IgD-negative memory B cell (primary cell): Measurements from ENCODE around the gene ZNF831. TPM values are rescaled to one million over a fixed set of nuclear protein-coding genes. Genes with fewer than 3 reads are reported as not detected.

Experiments
- H3K27ac Mint-ChIP-seq, 3 donors: one replicate each; pipeline ENCODE4 v1.8.0; 2020 to 2022; ENCODE audit warnings: mild to moderate bottlenecking in 3 of 3, mixed read lengths in 3 of 3, moderate library complexity in 1 of 3
- H3K27me3 Mint-ChIP-seq: one replicate; pipeline ENCODE4 v1.8.0; 2021; ENCODE audit warnings: mixed read lengths
- H3K36me3 Mint-ChIP-seq: one replicate; pipeline ENCODE4 v1.8.0; 2020; ENCODE audit warnings: mild to moderate bottlenecking, mixed read lengths
- H3K4me1 Mint-ChIP-seq, 3 donors: one replicate each; pipeline ENCODE4 v1.8.0; 2020 to 2022; ENCODE audit warnings: mixed read lengths in 3 of 3, mild to moderate bottlenecking in 1 of 3
- H3K4me3 Mint-ChIP-seq, 4 donors: one replicate each; pipeline ENCODE4 v1.8.0; 2020 to 2022; ENCODE audit warnings: mild to moderate bottlenecking in 4 of 4, mixed read lengths in 4 of 4, moderate library complexity in 3 of 4
- H3K9me3 Mint-ChIP-seq, 3 donors: one replicate each; pipeline ENCODE4 v1.8.0; 2020 to 2021; ENCODE audit warnings: mixed read lengths in 3 of 3, mild to moderate bottlenecking in 1 of 3
- polyA plus RNA-seq: library from polyadenylated mRNA; unstranded; fragments of 300-500 nt; fragmentation: Illumina TruSeq; gene quantifications from one replicate; pipeline ENCODE4 v1.2.3, GENCODE V29; 2021

ZNF831 gene
- polyA plus RNA-seq, 1 donor from 2014 or later = 1.2 TPM

GRCh38 chr20:59191756-59192532, 28.3 kb downstream of the ZNF831 start:
- no peaks in the 10 kb centered on the region for H3K9me3 Mint-ChIP-seq
- no peaks in the 10 kb centered on the region for H3K36me3 Mint-ChIP-seq
- H3K27me3 Mint-ChIP-seq = no peaks in the 10 kb centered on the region
- H3K4me3 Mint-ChIP-seq = no peak overlapping the region
- H3K4me1 Mint-ChIP-seq = peaks cover 0 to 5% (median 4%) of the 10 kb centered on the region in 3 donors
- H3K27ac Mint-ChIP-seq = no peak overlapping the region

GRCh38 chr20:59192533-59192896, 28.9 kb downstream of the ZNF831 start:
- peaks cover 0 to 5% (median 4%) of the 10 kb centered on the region in 3 donors for H3K4me1 Mint-ChIP-seq
- no peaks in the 10 kb centered on the region for H3K36me3 Mint-ChIP-seq
- no peaks in the 10 kb centered on the region for H3K9me3 Mint-ChIP-seq
- no peaks in the 10 kb centered on the region for H3K27me3 Mint-ChIP-seq
- H3K27ac Mint-ChIP-seq = no peak overlapping the region
- no peak overlapping the region for H3K4me3 Mint-ChIP-seq

GRCh38 chr20:59193325-59193724, 29.7 kb downstream of the ZNF831 start:
- Mint-ChIP-seq H3K27me3 (no peaks in the 10 kb centered on the region), H3K36me3 (no peaks in the 10 kb centered on the region), H3K27ac (no peak overlapping the region)

GRCh38 chr20:59194023-59194935, 30.7 kb downstream of the ZNF831 start:
- Mint-ChIP-seq H3K27ac (no peak overlapping the region), H3K4me3 (peak overlapping the region in 1 of 4 donors; percentile 6), H3K27me3 (no peaks in the 10 kb centered on the region), H3K4me1 (peaks cover 0 to 5% (median 0%) of the 10 kb centered on the region in 3 donors), H3K9me3 (peaks cover 0 to 2% (median under 1%) of the 10 kb centered on the region in 3 donors), H3K36me3 (peaks cover 2% of the 10 kb centered on the region)

More at GRCh38 chr20:59193325-59193724, 29.7 kb downstream of the ZNF831 start:
- Mint-ChIP-seq H3K4me3 (no peak overlapping the region), H3K9me3 (no peaks in the 10 kb centered on the region), H3K4me1 (peaks cover 0 to 5% (median 0%) of the 10 kb centered on the region in 3 donors)

GRCh38 chr20:59195316-59195993, 31.8 kb downstream of the ZNF831 start:
- H3K4me1 Mint-ChIP-seq = peaks cover 0 to 5% (median 0%) of the 10 kb centered on the region in 3 donors
- no peaks in the 10 kb centered on the region for H3K27me3 Mint-ChIP-seq
- no peak overlapping the region for H3K4me3 Mint-ChIP-seq
- peak overlapping the region in 1 of 3 donors; percentile 31 for H3K27ac Mint-ChIP-seq
- peaks cover under 1 to 9% (median 3%) of the 10 kb centered on the region in 3 donors for H3K9me3 Mint-ChIP-seq
- H3K36me3 Mint-ChIP-seq = peaks cover 4% of the 10 kb centered on the region

DNA sequence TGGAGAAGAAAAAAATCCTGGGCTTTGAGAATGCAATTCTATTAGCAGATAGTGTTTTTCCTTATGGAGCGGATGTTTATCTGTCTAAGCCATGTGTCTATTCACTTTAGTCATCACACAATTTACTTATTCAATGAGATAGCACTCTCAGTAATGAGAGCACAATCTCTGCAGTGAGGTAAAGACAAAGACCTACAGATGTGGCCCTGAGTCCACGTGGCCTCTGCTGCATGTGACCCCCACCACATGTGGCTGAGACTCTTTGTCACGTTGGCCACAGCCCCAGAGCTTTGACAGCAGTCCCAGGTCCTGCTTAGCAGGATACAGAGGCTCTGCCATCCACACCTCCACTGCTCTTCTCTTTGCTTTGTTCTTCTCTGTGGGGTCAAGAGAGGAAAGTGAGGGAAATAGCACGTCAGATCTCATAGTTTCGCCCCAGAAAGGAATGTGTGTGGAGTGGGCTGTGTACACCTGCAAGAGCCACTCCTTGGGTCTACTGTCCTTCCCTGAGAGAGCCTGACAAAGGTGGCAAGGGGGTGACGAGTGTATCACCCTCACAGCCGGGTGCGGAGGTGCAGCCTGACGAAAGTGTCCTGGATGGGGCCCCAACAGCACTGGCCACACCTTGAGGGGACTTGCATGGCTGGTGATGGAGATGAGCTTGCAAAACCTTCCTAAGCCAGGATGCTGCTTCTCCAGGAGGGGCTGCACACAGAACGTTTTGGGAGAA, 40.7 kb downstream of the ZNF831 start:
- Mint-ChIP-seq H3K4me1 (peaks cover 0 to 4% (median 0%) of the 10 kb centered on the region in 3 donors), H3K27ac (no peak overlapping the region), H3K36me3 (peaks cover 6% of the 10 kb centered on the region), H3K9me3 (peaks cover 4 to 12% (median 6%) of the 10 kb centered on the region in 3 donors), H3K27me3 (peaks cover 4% of the 10 kb centered on the region), H3K4me3 (no peak overlapping the region)

- H3K9me3 Mint-ChIP-seq = peaks cover 3 to 6% (median 5%) of the 10 kb centered on the region in 3 donors
- H3K27ac Mint-ChIP-seq = peak overlapping the region in 1 of 3 donors; percentile 13
- H3K4me1 Mint-ChIP-seq = peaks cover 0 to 4% (median 0%) of the 10 kb centered on the region in 3 donors
- peaks cover 5% of the 10 kb centered on the region for H3K36me3 Mint-ChIP-seq
- no peak overlapping the region for H3K4me3 Mint-ChIP-seq
- H3K27me3 Mint-ChIP-seq = peaks cover 4% of the 10 kb centered on the region
Observed at GRCh38 chr20:59205044-59205443, 41.4 kb downstream of the ZNF831 start.

- H3K4me1 Mint-ChIP-seq = peaks cover 0 to 4% (median 0%) of the 10 kb centered on the region in 3 donors
- H3K27me3 Mint-ChIP-seq = peaks cover 4% of the 10 kb centered on the region
- H3K27ac Mint-ChIP-seq = peak overlapping the region in 2 of 3 donors; percentile 27 to 87
- no peaks in the 10 kb centered on the region for H3K9me3 Mint-ChIP-seq
- no peaks in the 10 kb centered on the region for H3K36me3 Mint-ChIP-seq
- H3K4me3 Mint-ChIP-seq = no peak overlapping the region
Observed at GRCh38 chr20:59207235-59207634, 43.6 kb downstream of the ZNF831 start.

DNA sequence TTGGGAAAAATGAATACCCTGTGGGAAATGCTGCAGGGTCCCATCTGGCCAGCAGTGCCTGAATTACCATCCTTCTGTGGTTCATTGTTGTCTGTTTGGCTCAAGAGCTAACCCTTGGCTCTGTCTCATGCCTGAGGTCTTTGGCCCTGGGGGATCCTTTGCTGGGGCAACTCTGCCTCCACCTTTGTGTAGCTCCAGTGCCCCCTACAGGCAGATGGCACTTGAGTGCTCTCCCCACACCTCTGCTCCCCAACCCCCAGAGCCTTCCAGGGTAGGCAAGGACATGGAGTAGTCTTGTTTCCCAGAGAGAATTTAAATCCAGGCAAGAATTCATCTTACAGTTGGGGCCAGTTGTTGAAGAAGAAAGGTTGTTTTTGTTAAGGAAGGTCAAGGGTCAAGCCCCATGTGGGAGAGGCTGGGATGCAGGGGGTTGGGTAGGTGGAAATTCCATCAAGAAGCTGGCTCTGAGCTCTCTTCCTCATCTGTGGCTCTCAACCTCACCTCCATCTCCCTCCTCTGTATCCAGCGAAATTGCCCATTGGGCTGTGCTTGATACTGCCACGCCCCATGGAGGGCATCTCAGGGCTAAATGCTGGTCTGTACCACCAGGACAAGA, 44.2 kb downstream of the ZNF831 start:
- H3K9me3 Mint-ChIP-seq = no peaks in the 10 kb centered on the region
- H3K27ac Mint-ChIP-seq = peak overlapping the region in 1 of 3 donors; percentile 87
- no peak overlapping the region for H3K4me3 Mint-ChIP-seq
- H3K27me3 Mint-ChIP-seq = peaks cover 4% of the 10 kb centered on the region
- no peaks in the 10 kb centered on the region for H3K36me3 Mint-ChIP-seq
- H3K4me1 Mint-ChIP-seq = peaks cover 0 to 4% (median 0%) of the 10 kb centered on the region in 3 donors

GRCh38 chr20:59210186-59210585, 46.6 kb downstream of the ZNF831 start:
- Mint-ChIP-seq H3K4me3 (no peak overlapping the region), H3K9me3 (no peaks in the 10 kb centered on the region), H3K36me3 (no peaks in the 10 kb centered on the region), H3K27me3 (peaks cover 4% of the 10 kb centered on the region), H3K27ac (no peak overlapping the region), H3K4me1 (peaks cover 0 to 4% (median 0%) of the 10 kb centered on the region in 3 donors)

DNA sequence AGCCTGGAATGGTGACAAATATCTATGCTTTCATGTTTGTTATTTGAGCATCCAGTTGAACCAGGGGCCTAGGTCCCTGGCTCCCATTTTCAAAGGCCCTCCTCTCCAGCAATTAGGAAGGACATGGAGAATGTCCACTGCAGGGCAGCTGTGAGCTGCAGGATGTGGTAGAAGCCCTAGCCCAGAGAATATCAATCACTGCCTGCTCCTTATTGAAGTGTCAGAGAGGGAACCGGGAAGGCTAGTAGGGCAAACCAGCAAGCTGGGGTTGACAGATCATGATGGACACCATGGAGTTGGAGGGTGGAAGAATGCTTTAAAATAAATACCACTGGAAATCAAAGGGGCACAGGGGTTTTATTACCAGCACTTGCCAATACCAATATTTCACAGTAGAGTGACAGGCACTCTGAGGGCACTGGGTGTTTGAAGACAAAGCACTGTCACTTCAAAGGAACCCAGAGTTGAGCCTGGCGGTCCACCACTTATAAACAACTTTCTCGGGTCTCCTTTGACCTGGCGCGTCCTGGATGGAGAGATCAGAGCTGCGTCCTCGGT, 47.7 kb downstream of the ZNF831 start:
- H3K36me3 Mint-ChIP-seq = peaks cover under 1% of the 10 kb centered on the region
- H3K4me3 Mint-ChIP-seq = peak overlapping the region in 1 of 4 donors; percentile 44
- peaks cover 4% of the 10 kb centered on the region for H3K27me3 Mint-ChIP-seq
- no peak overlapping the region for H3K27ac Mint-ChIP-seq
- H3K9me3 Mint-ChIP-seq = no peaks in the 10 kb centered on the region
- H3K4me1 Mint-ChIP-seq = peaks cover 0 to 4% (median 0%) of the 10 kb centered on the region in 3 donors

DNA sequence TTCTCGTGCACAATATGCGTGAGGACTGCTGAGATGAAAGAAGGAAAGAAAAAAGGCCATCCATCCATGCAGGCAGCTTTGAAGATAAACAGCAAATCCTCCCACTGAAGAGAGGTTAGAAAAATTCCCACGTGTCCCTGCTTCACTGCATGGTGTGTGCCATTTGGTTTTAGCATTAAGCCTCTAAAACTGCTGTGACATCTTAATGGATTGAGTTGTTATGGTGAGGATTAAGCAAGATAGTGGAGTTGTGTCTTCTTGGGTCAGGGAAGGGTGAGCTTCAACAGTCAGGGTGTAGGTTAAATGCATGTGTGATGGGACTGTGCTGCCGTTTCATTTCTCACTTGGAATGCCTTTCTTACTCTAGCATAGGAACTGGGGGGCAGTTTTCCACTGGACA, 50.5 kb downstream of the ZNF831 start:
- no peaks in the 10 kb centered on the region for H3K27me3 Mint-ChIP-seq
- H3K36me3 Mint-ChIP-seq = peaks cover 5% of the 10 kb centered on the region
- no peaks in the 10 kb centered on the region for H3K9me3 Mint-ChIP-seq
- no peak overlapping the region for H3K4me3 Mint-ChIP-seq
- peaks cover 0 to 1% (median 0%) of the 10 kb centered on the region in 3 donors for H3K4me1 Mint-ChIP-seq
- no peak overlapping the region for H3K27ac Mint-ChIP-seq

DNA sequence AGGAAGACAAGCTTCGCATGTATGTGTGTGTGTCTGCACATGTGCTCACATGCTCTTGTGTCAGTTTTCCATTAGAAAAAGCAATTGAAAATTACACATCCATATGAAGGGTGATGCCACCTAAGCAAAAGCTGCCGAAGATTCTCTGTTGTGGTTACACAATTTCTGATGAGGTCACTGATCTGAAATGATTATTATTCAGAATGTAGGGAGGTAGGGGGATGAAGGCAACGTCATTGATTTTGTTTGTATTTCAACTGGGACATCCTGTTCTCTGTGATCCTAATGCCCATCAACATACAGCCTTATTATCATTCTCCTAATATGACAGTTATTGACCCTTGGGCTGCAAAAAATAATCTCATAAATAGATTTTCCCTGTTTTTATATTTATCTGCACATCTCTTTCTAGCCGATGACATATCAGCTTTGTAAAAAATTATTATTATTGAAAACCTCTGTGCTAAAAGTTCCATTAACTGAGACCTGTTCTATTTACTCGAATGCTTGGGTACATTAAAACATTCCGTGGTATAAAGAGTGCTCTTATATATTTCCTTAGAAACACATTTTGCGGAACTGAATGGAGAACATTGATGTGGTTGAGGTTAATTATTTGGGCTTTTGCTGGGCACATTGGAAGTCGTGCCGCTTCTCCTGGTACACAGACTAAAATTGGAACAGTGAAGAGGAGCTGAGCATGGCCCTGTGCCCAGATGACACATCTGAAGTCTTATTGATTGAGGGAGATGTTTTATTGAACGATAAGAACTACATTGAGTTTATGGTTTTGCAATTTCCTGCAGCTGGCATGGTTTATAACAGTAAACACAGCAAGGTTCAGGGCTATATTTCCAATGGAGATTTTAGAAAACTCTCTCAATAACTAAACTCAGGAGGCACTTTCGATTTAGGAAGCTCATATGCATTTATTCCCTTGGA, 51.3 kb downstream of the ZNF831 start:
- Mint-ChIP-seq H3K4me1 (peaks cover 0 to 1% (median 0%) of the 10 kb centered on the region in 3 donors), H3K4me3 (no peak overlapping the region), H3K27me3 (no peaks in the 10 kb centered on the region), H3K27ac (no peak overlapping the region), H3K9me3 (no peaks in the 10 kb centered on the region), H3K36me3 (peaks cover 5% of the 10 kb centered on the region)
